Measurements from ENCODE around the gene NHS. TPM values are rescaled to one million over a fixed set of nuclear protein-coding genes. Genes with fewer than 3 reads are reported as not detected.

The NHS gene
- total and polyA plus RNA-seq, 2 of the 4 experiments (the other 2 are of a cell fraction), result 0.36 to 0.90 TPM

- no peak overlapping the region for H3K4ac ChIP-seq (ENCODE audit: low read depth, low read length)
- H4K5ac ChIP-seq (ENCODE audit: low read depth, low read length), result no peak overlapping the region
- H3K9me1 ChIP-seq (ENCODE audit: insufficient read depth, low read length), result no peaks in the 10 kb centered on the region
- H3K79me1 ChIP-seq (ENCODE audit: low read depth in 1 of 2, low read length in 2 of 2), result no peaks in the 10 kb centered on the region
- H3K14ac ChIP-seq (replicated peaks; ENCODE audit: low read depth, low read length), result no peak overlapping the region
- no peak overlapping the region for H2BK20ac ChIP-seq (ENCODE audit: low read depth, low read length)
- ATAC-seq (ENCODE audit: low read depth), result no peak
- no peaks in the 10 kb centered on the region for H4K20me1 ChIP-seq (ENCODE audit: insufficient read depth, low read length)
- no CpG with 5 or more reads among the region's 1 CpG for WGBS, 2 experiments (ENCODE audit: extremely low coverage in 2 of 2, insufficient read length in 1 of 2)
- H3K18ac ChIP-seq (ENCODE audit: low read depth, low read length), result no peak overlapping the region
- intact Hi-C loops (cut with micrococcal nuclease) (no loop called here), dilution Hi-C loops (cut with HindIII; ENCODE audit: low sequenced_read_pairs, unreplicated experiment) (no loop called here), in situ Hi-C loops (cut with MboI; ENCODE audit: low sequenced_read_pairs) (no loop called here)
- H3K56ac ChIP-seq (ENCODE audit: extremely low read depth, insufficient read depth, low read length), result no peak overlapping the region
- no peak overlapping the region for H2BK120ac ChIP-seq (ENCODE audit: low read depth, low read length)
- H3K4me2 ChIP-seq (ENCODE audit: low read depth, low read length), result no peak overlapping the region
- ChIA-PET POLR2A (ENCODE audit: unreplicated experiment) (no interaction called here), CTCF (interaction anchor here (1.3 kb wide), 1 partner anchor 23 kb away, joined by 3 read pairs; no protein-coding TSS in a partner anchor)
- BruUV-seq (replicated peaks), result no TSS peak
- peaks cover 4% of the 10 kb centered on the region; the same call in 1 of the 2 replicates for H3K27me3 ChIP-seq (ENCODE audit: control insufficient read depth, insufficient read depth, low read length)
- H2BK15ac ChIP-seq (ENCODE audit: low read depth, low read length), result no peak overlapping the region
- no peak overlapping the region for H2AK5ac ChIP-seq (ENCODE audit: low read depth, low read length)
- no peak overlapping the region for H4K8ac ChIP-seq (ENCODE audit: low read depth in 2 of 2, low read length in 2 of 2)
- H2BK5ac ChIP-seq (ENCODE audit: low read depth, low read length, poor library complexity, severe bottlenecking), result no peak overlapping the region
- H2AK9ac ChIP-seq (replicated peaks; ENCODE audit: low read depth, low read length, poor library complexity), result no peak overlapping the region
- DNase-seq, result no peak
- H3K36me3 ChIP-seq (ENCODE audit: control insufficient read depth, insufficient read depth, low read length), result no peaks in the 10 kb centered on the region
- H3K9me3 ChIP-seq (ENCODE audit: control insufficient read depth, insufficient read depth, low read length), result no peaks in the 10 kb centered on the region
- no peak overlapping the region for H3K27ac ChIP-seq (ENCODE audit: insufficient read depth, low read length)
- H3K4me1 ChIP-seq (ENCODE audit: control insufficient read depth, insufficient read depth, low read length), result peaks cover 2% of the 10 kb centered on the region; the same call in 1 of the 2 replicates
- H4K91ac ChIP-seq (ENCODE audit: insufficient read depth, low read depth, low read length), result no peak overlapping the region
- H3K9ac ChIP-seq (ENCODE audit: low read depth, low read length), result no peak overlapping the region
- TF ChIP-seq CHD1 (IDR thresholded peaks at IDR 0.05; ENCODE audit: low read depth, low read length) (no peak), SMC3 (IDR thresholded peaks at IDR 0.05; ENCODE audit: low read depth, low read length) (no peak), MAZ (IDR thresholded peaks at IDR 0.05; ENCODE audit: borderline replicate concordance, low read depth, low read length) (no peak), MAFK (IDR thresholded peaks at IDR 0.05; ENCODE audit: low read depth, low read length) (no peak), RCOR1 (IDR thresholded peaks at IDR 0.05; ENCODE audit: insufficient replicate concordance, low read length) (no peak), POLR2A (IDR thresholded peaks at IDR 0.05; ENCODE audit: low read depth, low read length) (no peak), ELK1 (IDR thresholded peaks at IDR 0.05; ENCODE audit: borderline replicate concordance, low read depth, low read length) (no peak), USF2 (IDR thresholded peaks at IDR 0.05; ENCODE audit: low read depth, low read length) (no peak), CTCF (conservative IDR thresholded peaks at IDR 0.05; ENCODE audit: low read depth, low read length) (no peak), NFE2L2 (IDR thresholded peaks at IDR 0.05; ENCODE audit: low read depth, low read length) (no peak), MXI1 (IDR thresholded peaks at IDR 0.05; ENCODE audit: borderline replicate concordance, low read depth, low read length) (no peak), RFX5 (IDR thresholded peaks at IDR 0.05; ENCODE audit: low read depth, low read length) (no peak), BHLHE40 (IDR thresholded peaks at IDR 0.05; ENCODE audit: low read depth, low read length) (no peak), CEBPB (IDR thresholded peaks at IDR 0.05; ENCODE audit: low read depth, low read length) (no peak), RAD21 (IDR thresholded peaks at IDR 0.05; ENCODE audit: low read length) (no peak), FOS (IDR thresholded peaks at IDR 0.05; ENCODE audit: low read depth, low read length) (no peak)
- H3K4me3 ChIP-seq (ENCODE audit: insufficient read depth, low read depth, low read length), result no peak overlapping the region
- no peak overlapping the region for H2AFZ ChIP-seq (replicated peaks; ENCODE audit: low read length, poor library complexity)
- no peak overlapping the region for H3K23ac ChIP-seq (ENCODE audit: low read depth, low read length)
Measured at GRCh38 chrX:17496407-17496806, 121.4 kb downstream of the NHS start.
